Measurements from ENCODE around the gene STRN4. TPM values are rescaled to one million over a fixed set of nuclear protein-coding genes. Genes with fewer than 3 reads are reported as not detected.

Gene STRN4
- total and polyA plus RNA-seq, 2 experiments from 2014 or later = 98.4 to 144 TPM

- H3K4me3 ChIP-seq = no peak overlapping the region
- H3K4me1 ChIP-seq (ENCODE audit: low read depth) = no peaks in the 10 kb centered on the region
- DNase-seq (ENCODE audit: low read depth in 1 of 2, low spot score in 1 of 2) = no peak
- H3K9me3 ChIP-seq (ENCODE audit: low read depth) = no peaks in the 10 kb centered on the region
- TF ChIP-seq CTCF (IDR thresholded peaks at IDR 0.05; ENCODE audit: low read depth, low read length) = no peak
- no peak overlapping the region for H3K27ac ChIP-seq
- no peaks in the 10 kb centered on the region for H3K27me3 ChIP-seq
- H3K36me3 ChIP-seq = peaks cover 42% of the 10 kb centered on the region
Observed at GRCh38 chr19:46730595-46730994, 15.7 kb downstream of the STRN4 start.

GRCh38 chr19:46730187-46730586, 16.1 kb downstream of the STRN4 start:
- H3K27me3 ChIP-seq = no peaks in the 10 kb centered on the region
- no peak for TF ChIP-seq CTCF (IDR thresholded peaks at IDR 0.05; ENCODE audit: low read depth, low read length)
- H3K4me3 ChIP-seq = no peak overlapping the region
- H3K9me3 ChIP-seq (ENCODE audit: low read depth) = no peaks in the 10 kb centered on the region
- H3K36me3 ChIP-seq = peaks cover 38% of the 10 kb centered on the region
- no peaks in the 10 kb centered on the region for H3K4me1 ChIP-seq (ENCODE audit: low read depth)
- H3K27ac ChIP-seq = no peak overlapping the region
- no peak for DNase-seq (ENCODE audit: low read depth in 1 of 2, low spot score in 1 of 2)

- Histone ChIP-seq H3K27me3 (no peaks in the 10 kb centered on the region), H3K36me3 (peaks cover 36% of the 10 kb centered on the region), H3K27ac (no peak overlapping the region), H3K4me3 (no peak overlapping the region), H3K4me1 (ENCODE audit: low read depth) (no peaks in the 10 kb centered on the region), H3K9me3 (ENCODE audit: low read depth) (no peaks in the 10 kb centered on the region)
- TF ChIP-seq CTCF (IDR thresholded peaks at IDR 0.05; ENCODE audit: low read depth, low read length) = no peak
- DNase-seq (ENCODE audit: low read depth in 1 of 2, low spot score in 1 of 2) = no peak
Observed at GRCh38 chr19:46729696-46730095, 16.6 kb downstream of the STRN4 start.

GRCh38 chr19:46728693-46729339, 17.4 kb downstream of the STRN4 start:
- Histone ChIP-seq H3K4me1 (ENCODE audit: low read depth) (no peaks in the 10 kb centered on the region), H3K36me3 (peaks cover 41% of the 10 kb centered on the region), H3K27me3 (no peaks in the 10 kb centered on the region), H3K4me3 (no peak overlapping the region), H3K27ac (no peak overlapping the region), H3K9me3 (ENCODE audit: low read depth) (no peaks in the 10 kb centered on the region)
- peak; percentile 71 to 74 for DNase-seq (ENCODE audit: low read depth in 1 of 2, low spot score in 1 of 2)
- TF ChIP-seq CTCF (IDR thresholded peaks at IDR 0.05; ENCODE audit: low read depth, low read length) = peak; percentile 96

GRCh38 chr19:46728208-46728607, 18.0 kb downstream of the STRN4 start:
- Histone ChIP-seq H3K27me3 (no peaks in the 10 kb centered on the region), H3K36me3 (peaks cover 45% of the 10 kb centered on the region), H3K4me1 (ENCODE audit: low read depth) (no peaks in the 10 kb centered on the region), H3K4me3 (no peak overlapping the region), H3K9me3 (ENCODE audit: low read depth) (no peaks in the 10 kb centered on the region), H3K27ac (no peak overlapping the region)
- DNase-seq (ENCODE audit: low read depth in 1 of 2, low spot score in 1 of 2) = no peak
- TF ChIP-seq CTCF (IDR thresholded peaks at IDR 0.05; ENCODE audit: low read depth, low read length) = no peak
